HepG2 (cell line): ENCODE results near the gene LZTS2. TPM values are rescaled to one million over a fixed set of nuclear protein-coding genes. Genes with fewer than 3 reads are reported as not detected.
A peak's percentile ranks its signal among the peaks of the same experiment; 100 is the strongest.

ENCODE experiments used
- HIC2 ChIP-seq: sonication (generic); formaldehyde crosslinking; IDR thresholded peaks from 2 replicates; pipeline ENCODE4 v1.9.0; 2022; ENCODE audit warnings: low read depth, missing genetic modification reagents
- NCOA5 ChIP-seq: sonication (generic); formaldehyde crosslinking; IDR thresholded peaks from 2 replicates; pipeline ENCODE4 v1.4.0; 2020; ENCODE audit warnings: missing genetic modification reagents
- PCBP2 ChIP-seq: fragments of 200-400 bp; formaldehyde crosslinking; optimal IDR thresholded peaks from 2 replicates; pipeline ENCODE3; 2018; ENCODE audit warnings: low read length, low read depth; ENCODE audit not compliant: poor library complexity, severe bottlenecking
- SP140L ChIP-seq: sonication (generic); formaldehyde crosslinking; IDR thresholded peaks from 2 replicates; pipeline ENCODE4 v1.4.0; 2020; ENCODE audit warnings: missing genetic modification reagents, borderline replicate concordance
- ZBTB7B ChIP-seq: sonication (generic); formaldehyde crosslinking; IDR thresholded peaks from 2 replicates; pipeline ENCODE4 v1.4.0; 2020; ENCODE audit warnings: missing genetic modification reagents
- ZNF280D ChIP-seq: sonication (generic); formaldehyde crosslinking; IDR thresholded peaks from 2 replicates; pipeline ENCODE4 v1.5.1; 2020; ENCODE audit warnings: mild to moderate bottlenecking, missing genetic modification reagents
- ZNF281 ChIP-seq: sonication (generic); formaldehyde crosslinking; IDR thresholded peaks from 2 replicates; pipeline ENCODE4 v1.4.0; 2020; ENCODE audit warnings: missing genetic modification reagents, borderline replicate concordance
- ZNF331 ChIP-seq: sonication (generic); formaldehyde crosslinking; IDR thresholded peaks from 2 replicates; pipeline ENCODE4 v1.4.0; 2020; ENCODE audit warnings: missing genetic modification reagents
- ZNF350 ChIP-seq: sonication (generic); formaldehyde crosslinking; IDR thresholded peaks from 2 replicates; pipeline ENCODE4 v1.4.0; 2020; ENCODE audit warnings: mild to moderate bottlenecking, low read depth, missing genetic modification reagents, borderline replicate concordance
- ZNF414 ChIP-seq: sonication (generic); formaldehyde crosslinking; IDR thresholded peaks from 2 replicates; pipeline ENCODE4 v1.5.0; 2020; ENCODE audit warnings: missing genetic modification reagents
- ZNF430 ChIP-seq: sonication (generic); formaldehyde crosslinking; IDR thresholded peaks from 2 replicates; pipeline ENCODE4 v1.9.0; 2021; ENCODE audit warnings: mild to moderate bottlenecking, missing genetic modification reagents
- ZNF501 ChIP-seq: sonication (generic); formaldehyde crosslinking; IDR thresholded peaks from 2 replicates; pipeline ENCODE4 v1.5.1; 2020; ENCODE audit warnings: mild to moderate bottlenecking, moderate library complexity, missing genetic modification reagents
- ZNF512B ChIP-seq: sonication (generic); formaldehyde crosslinking; IDR thresholded peaks from 2 replicates; pipeline ENCODE4 v1.5.1; 2020; ENCODE audit warnings: missing genetic modification reagents, mild to moderate bottlenecking, borderline replicate concordance
- ZNF562 ChIP-seq: sonication (generic); formaldehyde crosslinking; IDR thresholded peaks from 2 replicates; pipeline ENCODE4 v1.8.0; 2022; ENCODE audit warnings: missing genetic modification reagents, borderline replicate concordance
- polyA plus RNA-seq, 8 experiments: library from polyadenylated mRNA; depleted of rRNA in 3 of 8; stranded (reverse) in 7 of 8; unstranded in 1 of 8; fragments of >200 nt; fragmentation: Illumina TruSeq in 4 of 8; extraction: Trizol in 4 of 8; gene quantifications; 2 replicates each; pipeline versions ENCODE4 v1.2.1 to v1.2.3, GENCODE V29; 2011 to 2016; ENCODE audit warnings: low read depth in 4 of 8, missing spikeins in 1 of 8, mixed read lengths in 1 of 8; ENCODE audit not compliant: insufficient read depth in 1 of 8
- total RNA-seq, 5 experiments: library from RNA; depleted of rRNA; stranded (reverse); fragments of >200 nt; fragmentation: Illumina TruSeq; extraction: Trizol; gene quantifications; 2 replicates each; pipeline ENCODE4 v1.2.3, GENCODE V29; 2016; ENCODE audit warnings: low read depth in 1 of 5

Gene LZTS2
- total and polyA plus RNA-seq, 2 of the 13 experiments (the other 11 are each of a cell fraction or from before 2014, with no cell fraction given): 43.6 to 65.6 TPM

- TF ChIP-seq PCBP2 (no peak), ZNF281 (CRISPR knock-in tag) (peak; percentile 80; the same call in 1 of the 2 replicates), ZNF350 (CRISPR knock-in tag) (no peak; the same call in 1 of the 2 replicates), ZNF430 (CRISPR knock-in tag) (peak; percentile 84; the same call in 1 of the 2 replicates), ZNF512B (CRISPR knock-in tag) (no peak), ZNF280D (CRISPR knock-in tag) (peak; percentile 63; the same call in 1 of the 2 replicates), ZNF562 (CRISPR knock-in tag) (no peak), ZNF331 (CRISPR knock-in tag) (peak; percentile 71), HIC2 (CRISPR knock-in tag) (peak; percentile 84; the same call in 1 of the 2 replicates), SP140L (no peak), ZBTB7B (peak; percentile 99), ZNF414 (CRISPR knock-in tag) (no peak), NCOA5 (CRISPR knock-in tag) (no peak), ZNF501 (CRISPR knock-in tag) (no peak)
Measured at GRCh38 chr10:100970914-100971811, 28.4 kb upstream of the LZTS2 start (continued).
